Measurements from ENCODE around the gene FTCDNL1.

Gene FTCDNL1

DNA sequence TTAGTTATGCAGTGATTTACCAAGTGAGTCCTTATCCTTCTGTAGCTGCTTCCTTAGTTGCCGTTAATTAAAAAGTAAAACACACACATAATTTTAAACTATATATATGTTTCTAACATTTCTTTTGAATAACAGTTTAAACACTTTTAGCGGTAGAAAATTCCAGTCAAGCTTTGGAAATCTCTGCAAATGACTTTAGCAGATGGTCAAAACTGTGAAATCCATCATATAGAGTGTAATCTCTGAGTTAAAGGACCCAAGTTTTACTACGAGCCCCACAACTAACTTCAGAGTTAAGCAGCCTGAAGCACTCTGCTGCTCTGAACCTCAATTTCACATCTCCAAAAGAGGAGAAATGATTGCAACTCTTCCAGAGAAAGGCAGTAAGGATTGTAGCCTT, 96.2 kb downstream of the FTCDNL1 start:
- TF ChIP-seq GATA3 (IDR thresholded peaks at IDR 0.05; ENCODE audit: low read depth, low read length) (no peak), GATA2 (IDR thresholded peaks at IDR 0.05; ENCODE audit: low read depth, low read length) (no peak)

DNA sequence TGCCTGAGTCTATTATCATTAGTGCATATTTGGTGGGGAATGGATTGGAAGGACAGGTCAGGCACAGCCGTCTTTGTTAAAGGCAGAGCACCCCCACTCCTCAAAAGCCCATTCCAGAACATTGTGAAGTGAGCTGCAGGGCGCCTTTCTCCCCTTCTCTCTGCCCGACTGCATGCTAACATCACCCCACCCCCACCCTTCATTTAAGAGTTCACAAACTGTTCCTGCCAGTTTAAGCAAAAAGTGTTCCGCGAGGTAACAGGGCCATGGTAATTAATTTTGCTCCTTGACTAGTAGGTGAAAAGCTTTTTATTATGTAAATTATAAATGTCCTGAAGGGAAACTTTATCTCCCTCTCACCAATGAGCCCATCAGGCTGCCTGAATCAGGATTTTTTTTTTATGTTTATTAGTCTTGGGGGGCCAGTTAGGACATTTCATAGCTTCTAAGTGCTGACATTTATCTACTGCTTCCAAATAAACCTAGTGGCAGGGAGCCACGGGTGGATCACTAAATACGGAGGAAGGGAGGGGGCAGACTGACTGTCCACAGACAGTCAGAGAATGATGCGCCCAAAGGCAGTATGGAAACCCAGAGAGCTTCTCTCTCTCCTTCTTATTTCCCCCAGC, 99.4 kb downstream of the FTCDNL1 start:
- no peak for TF ChIP-seq GATA3 (IDR thresholded peaks at IDR 0.05; ENCODE audit: low read depth, low read length)
- no peak for TF ChIP-seq GATA2 (IDR thresholded peaks at IDR 0.05; ENCODE audit: low read depth, low read length)

DNA sequence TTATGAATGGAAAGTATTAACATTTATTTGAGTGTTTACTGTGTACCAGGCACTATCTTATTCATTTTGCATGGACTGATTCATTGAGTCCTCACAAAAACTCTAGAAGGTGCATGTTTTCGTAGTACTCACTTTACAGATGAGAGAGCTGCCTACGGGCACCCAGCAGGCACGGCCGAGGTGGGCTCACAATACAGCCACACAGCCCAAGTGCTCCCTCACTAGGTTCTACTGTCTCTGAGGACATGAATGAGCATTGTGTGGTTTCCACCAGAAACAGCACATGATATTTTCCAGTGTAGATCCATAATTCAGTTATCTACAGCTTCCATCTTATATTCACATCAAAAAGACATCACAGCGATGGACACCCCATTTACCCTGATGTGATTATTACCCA, 101.4 kb downstream of the FTCDNL1 start:
- TF ChIP-seq GATA3 (IDR thresholded peaks at IDR 0.05; ENCODE audit: low read depth, low read length) (no peak), GATA2 (IDR thresholded peaks at IDR 0.05; ENCODE audit: low read depth, low read length) (no peak)

DNA sequence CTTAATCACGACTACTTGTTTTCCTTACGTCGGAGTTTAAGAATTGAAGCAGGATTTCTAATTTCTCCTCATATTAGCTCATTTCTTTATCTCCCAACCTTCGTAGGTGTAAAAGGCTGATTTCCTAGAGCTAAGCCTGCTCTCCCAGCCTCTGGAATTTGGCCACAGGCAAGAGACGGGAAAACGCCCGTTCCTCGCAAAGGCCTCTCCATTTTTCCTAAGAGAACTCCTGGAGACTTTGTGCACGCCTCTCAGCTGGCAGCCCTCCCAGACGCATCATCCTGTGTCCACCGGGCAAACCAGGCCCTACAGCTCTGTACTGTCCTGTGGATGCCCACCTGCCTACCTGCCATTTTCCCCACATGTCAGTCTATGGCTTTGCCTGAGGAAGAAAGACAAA, 106.3 kb downstream of the FTCDNL1 start:
- no peak for TF ChIP-seq GATA3 (IDR thresholded peaks at IDR 0.05; ENCODE audit: low read depth, low read length)
- TF ChIP-seq GATA2 (IDR thresholded peaks at IDR 0.05; ENCODE audit: low read depth, low read length): no peak

DNA sequence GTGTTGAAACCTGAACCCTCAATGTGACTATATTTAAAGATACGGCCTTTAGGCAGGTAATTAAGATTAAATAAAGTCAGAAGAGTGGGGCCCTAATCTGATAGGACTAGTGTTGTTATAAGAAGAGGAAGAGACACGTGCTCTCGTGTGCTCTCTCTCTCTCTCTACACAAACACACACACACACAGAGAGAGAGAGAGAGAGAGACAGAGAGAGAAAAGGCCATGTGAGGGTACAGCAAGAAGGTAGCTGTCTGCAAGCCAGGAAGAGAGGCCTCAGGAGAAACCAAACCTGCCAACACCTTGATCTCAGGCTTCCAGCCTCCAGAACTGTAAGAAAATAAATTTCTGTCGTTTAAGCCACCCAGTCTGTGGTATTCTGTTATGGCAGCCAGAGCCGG, 106.7 kb downstream of the FTCDNL1 start:
- TF ChIP-seq GATA2 (IDR thresholded peaks at IDR 0.05; ENCODE audit: low read depth, low read length) (no peak), GATA3 (IDR thresholded peaks at IDR 0.05; ENCODE audit: low read depth, low read length) (no peak)

DNA sequence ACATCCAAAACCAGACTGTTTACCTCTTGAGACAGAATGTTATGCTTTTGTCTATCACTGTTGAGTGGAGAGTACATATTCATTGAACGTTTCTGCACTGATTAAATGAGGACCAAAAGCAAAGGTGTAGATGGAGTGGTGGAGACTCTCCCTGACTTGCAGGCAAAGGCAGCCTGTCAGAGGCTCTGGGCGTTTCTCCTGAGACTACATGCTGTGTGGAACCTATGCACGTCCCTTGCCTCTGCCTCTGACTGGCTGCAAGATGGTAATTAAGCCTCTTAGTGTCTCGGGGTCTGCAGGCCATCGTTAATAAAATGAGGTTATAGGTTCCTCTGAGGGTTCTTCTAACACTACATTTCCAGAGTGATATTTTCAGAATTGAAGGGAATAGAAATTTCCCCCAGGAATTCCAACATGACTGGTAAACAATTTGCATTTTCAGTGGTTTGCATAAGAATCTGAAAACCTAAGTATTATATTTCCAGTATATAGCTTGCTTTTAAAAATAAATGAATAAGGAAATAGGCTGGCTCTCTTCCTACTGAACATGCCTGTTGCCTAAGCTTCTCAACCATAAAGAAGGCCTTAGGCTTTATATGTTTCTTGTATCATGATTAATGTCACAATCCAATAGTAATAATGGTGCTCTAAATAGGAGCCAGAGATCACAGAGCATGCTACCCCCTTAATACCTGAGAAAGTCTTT, 107.4 kb downstream of the FTCDNL1 start:
- TF ChIP-seq GATA2 (IDR thresholded peaks at IDR 0.05; ENCODE audit: low read depth, low read length) (no peak), GATA3 (IDR thresholded peaks at IDR 0.05; ENCODE audit: low read depth, low read length) (no peak)

DNA sequence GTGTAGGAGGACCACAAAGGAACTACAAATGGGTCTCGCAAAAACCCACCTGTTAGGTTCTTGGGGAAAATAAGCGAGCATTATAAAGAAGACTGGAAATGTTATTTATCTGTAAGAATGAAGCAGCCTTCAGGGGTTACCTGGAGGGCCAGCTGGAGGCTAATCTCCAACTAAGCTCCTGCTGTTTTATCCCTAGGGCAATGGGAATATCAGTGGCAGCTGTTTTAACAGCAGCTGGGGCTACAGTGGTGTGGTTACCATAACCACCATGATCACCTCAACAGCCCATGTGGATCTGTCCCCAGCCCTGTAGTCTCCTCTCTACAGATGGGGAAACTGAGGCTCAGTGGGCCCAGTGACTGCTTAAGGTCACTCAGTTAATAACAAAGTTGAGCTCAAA, 108.1 kb downstream of the FTCDNL1 start:
- TF ChIP-seq GATA3 (IDR thresholded peaks at IDR 0.05; ENCODE audit: low read depth, low read length) (no peak), GATA2 (IDR thresholded peaks at IDR 0.05; ENCODE audit: low read depth, low read length) (no peak)

DNA sequence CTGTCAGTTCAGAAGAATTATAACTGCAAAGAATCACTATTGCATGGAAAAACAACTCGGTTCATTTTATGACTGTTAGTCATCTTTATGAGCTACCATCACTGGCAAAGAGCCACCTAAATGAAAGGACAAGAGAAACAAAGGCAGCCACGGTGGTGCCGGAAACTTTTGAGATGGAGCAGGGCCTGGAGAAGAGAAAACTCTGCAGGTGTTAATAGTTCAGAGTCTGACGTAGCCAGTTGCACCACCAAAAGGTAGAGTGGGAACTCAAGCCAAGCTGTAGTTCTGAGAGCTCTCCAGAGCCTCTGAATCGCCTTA, 110.9 kb downstream of the FTCDNL1 start:
- TF ChIP-seq GATA3 (IDR thresholded peaks at IDR 0.05; ENCODE audit: low read depth, low read length): no peak
- TF ChIP-seq GATA2 (IDR thresholded peaks at IDR 0.05; ENCODE audit: low read depth, low read length): no peak

DNA sequence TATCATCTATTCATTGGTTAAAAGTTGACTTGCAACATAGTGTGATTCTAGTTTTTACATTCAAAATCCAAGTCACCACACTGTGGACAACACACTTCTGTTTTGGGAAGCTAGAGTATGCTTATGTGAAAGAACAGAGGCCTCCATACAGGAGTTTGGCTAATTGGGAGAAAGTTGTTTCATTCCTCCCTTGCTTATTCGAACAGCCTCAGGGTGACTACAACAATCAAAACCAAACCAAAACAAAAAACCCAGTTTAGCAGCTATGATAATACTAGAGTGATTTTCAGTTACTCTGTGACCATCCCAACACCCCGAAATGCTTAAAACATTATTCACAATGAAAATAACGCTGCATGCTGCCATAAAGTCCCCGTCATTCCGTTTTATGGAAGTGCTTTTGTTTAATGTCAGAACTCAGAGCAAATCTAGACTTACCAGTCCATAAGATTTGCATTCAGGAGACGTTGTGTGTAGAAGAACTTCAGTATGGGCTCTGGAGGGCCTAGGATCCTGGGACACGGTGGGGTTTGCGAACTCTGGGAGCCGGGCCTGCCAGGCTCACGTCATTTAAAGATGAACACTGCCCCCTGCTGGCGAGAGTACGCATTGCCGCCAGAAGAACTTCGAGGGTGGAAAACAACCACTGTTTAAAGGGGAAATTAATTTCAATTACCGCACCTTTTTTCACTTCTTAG, 111.4 kb downstream of the FTCDNL1 start:
- no peak for TF ChIP-seq GATA2 (IDR thresholded peaks at IDR 0.05; ENCODE audit: low read depth, low read length)
- TF ChIP-seq GATA3 (IDR thresholded peaks at IDR 0.05; ENCODE audit: low read depth, low read length): no peak

DNA sequence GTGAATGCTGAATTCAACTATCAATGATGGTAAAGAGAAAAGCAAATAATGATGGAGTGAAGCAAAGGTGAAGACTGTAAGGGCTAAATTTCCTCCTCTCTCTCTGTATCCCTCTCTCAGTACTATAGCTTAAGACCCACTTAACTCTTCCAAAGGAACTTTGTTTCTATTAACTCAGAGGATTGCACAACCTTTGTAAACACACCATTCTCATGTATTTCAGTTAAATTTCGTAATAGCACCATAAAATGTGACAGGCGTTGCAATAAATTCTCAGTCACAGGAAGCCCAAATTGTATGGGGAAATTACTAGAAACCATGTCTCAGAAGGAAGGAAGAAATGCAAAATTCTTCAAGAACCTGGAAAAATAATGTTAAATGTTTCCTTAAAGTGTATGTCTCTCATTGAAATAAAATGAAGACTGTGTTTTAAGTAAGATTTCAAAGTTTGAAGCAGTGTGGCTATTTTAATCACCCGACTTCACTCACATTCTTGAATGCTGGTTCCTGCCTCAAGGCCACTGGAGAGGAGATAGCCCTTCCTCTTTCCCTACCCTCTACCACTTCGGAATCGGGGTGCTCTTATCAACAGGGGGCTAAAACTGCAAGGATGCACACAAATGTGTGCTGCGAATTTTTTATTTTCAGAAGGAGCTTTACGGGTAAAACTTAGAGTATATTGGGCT, 112.1 kb downstream of the FTCDNL1 start:
- TF ChIP-seq GATA2 (IDR thresholded peaks at IDR 0.05; ENCODE audit: low read depth, low read length) (no peak), GATA3 (IDR thresholded peaks at IDR 0.05; ENCODE audit: low read depth, low read length) (no peak)

DNA sequence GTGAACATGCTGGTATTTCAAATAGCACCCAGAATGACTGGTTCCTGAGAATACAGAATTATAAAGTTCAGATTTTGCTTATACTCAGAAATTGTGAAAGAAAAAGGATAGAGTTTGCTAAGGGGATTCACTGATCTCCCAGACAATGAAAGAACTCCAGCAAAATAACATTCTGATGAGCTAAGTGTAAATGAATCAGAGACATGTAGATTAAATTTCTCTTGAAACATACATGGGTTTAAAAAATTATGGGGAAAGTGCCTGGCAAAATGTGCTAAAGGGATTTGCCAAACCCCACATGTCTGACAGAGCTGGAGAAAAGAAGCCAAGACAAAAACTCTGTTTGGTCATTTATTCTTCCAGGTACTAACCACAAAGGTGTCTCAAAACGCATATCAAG, 116.3 kb downstream of the FTCDNL1 start:
- TF ChIP-seq GATA2 (IDR thresholded peaks at IDR 0.05; ENCODE audit: low read depth, low read length): no peak
- TF ChIP-seq GATA3 (IDR thresholded peaks at IDR 0.05; ENCODE audit: low read depth, low read length): no peak

DNA sequence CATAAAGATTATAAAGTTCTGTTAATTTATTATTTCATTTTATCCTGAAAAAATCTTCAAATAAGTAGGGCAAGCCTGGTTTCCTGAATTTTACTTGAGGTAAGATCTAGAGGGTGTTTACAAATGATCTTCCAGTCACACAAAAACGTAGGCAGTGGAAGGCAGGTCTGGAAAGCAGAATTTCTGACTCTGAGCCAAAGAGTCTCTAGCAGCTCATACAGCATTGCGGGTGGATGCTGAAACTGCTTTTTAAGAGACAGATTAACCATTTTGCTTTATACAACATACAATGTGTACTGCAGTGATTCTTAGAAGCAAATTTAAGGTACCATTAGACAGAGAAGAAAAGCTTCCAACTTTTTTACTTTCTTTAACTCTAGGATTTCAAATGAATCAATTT, 117.0 kb downstream of the FTCDNL1 start:
- TF ChIP-seq GATA3 (IDR thresholded peaks at IDR 0.05; ENCODE audit: low read depth, low read length) (no peak), GATA2 (IDR thresholded peaks at IDR 0.05; ENCODE audit: low read depth, low read length) (no peak)

DNA sequence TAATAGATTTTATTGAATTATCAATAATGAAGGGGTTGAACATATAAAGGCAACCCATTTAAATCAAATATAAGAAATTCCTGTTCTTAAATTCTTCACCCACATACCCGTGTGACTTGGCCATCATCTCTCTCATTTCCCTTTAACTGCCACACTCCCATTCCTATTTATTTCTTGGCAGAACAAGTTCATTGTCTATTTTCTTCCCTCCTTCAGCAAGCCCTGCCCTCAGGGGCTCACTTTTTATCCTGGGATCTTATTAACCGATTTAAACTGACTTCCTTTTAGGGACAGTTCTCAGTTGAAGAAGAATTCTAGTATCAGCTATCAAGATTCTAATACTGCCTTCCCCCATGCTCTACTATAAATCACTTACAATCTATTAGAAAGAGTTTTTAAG, 123.2 kb downstream of the FTCDNL1 start:
- no peak for TF ChIP-seq GATA2 (IDR thresholded peaks at IDR 0.05; ENCODE audit: low read depth, low read length)
- TF ChIP-seq GATA3 (IDR thresholded peaks at IDR 0.05; ENCODE audit: low read depth, low read length): no peak

DNA sequence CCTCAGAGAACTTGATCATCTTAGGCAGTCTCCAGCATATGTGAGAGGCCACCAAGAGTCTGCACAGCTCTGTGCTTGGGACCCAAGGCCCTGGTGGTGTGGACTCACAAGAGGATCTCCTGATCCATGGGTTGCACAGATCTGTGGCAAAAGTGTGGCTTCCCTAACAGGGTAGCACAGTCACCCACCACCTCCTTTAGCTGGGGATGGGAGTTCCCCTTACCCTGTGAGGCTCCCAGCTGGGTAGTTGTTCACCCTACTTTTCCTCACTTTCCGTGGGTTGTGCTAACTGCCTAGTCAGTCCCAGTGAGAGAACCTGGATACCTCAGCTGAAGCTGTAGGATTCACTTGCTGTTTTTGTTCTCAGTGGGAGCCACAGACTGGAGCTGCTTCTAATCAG, 123.7 kb downstream of the FTCDNL1 start:
- no peak for TF ChIP-seq GATA3 (IDR thresholded peaks at IDR 0.05; ENCODE audit: low read depth, low read length)
- TF ChIP-seq GATA2 (IDR thresholded peaks at IDR 0.05; ENCODE audit: low read depth, low read length): no peak
